Ascending aorta (tissue), 2 donors: ENCODE data around the gene NELFA. TPM values are rescaled to one million over a fixed set of nuclear protein-coding genes. Genes with fewer than 3 reads are reported as not detected.
"Not testable (repeated sequence)": the region's sequence is repeated elsewhere in the genome, so short reads cannot be mapped to it uniquely, and the experiment has no call there.

Source experiments
- DNase-seq, 2 donors: peaks; one replicate each; pipeline ENCODE4 v3.0.0-alpha.2; 2019; ENCODE audit warnings: low spot score in 2 of 2
- H3K27ac ChIP-seq, 2 donors: fragments of 200-600 bp; sonication (generic); one replicate each; pipeline ENCODE4 v1.5.1; 2016 to 2017; ENCODE audit warnings: mild to moderate bottlenecking in 1 of 2
- H3K27me3 ChIP-seq: fragments of 200-600 bp; sonication (generic); one replicate; pipeline ENCODE4 v1.5.1; 2017
- H3K36me3 ChIP-seq, 2 donors: fragments of 200-600 bp; sonication (generic); one replicate each; pipeline ENCODE4 v1.5.1; 2016
- H3K4me1 ChIP-seq, 2 donors: fragments of 200-600 bp; sonication (generic); one replicate each; pipeline ENCODE4 v1.5.1; 2016 to 2017; ENCODE audit warnings: mild to moderate bottlenecking in 1 of 2
- H3K4me3 ChIP-seq, 2 donors: fragments of 200-600 bp; sonication (generic); one replicate each; pipeline ENCODE4 v1.5.1; 2016 to 2017; ENCODE audit warnings: mild to moderate bottlenecking in 1 of 2
- H3K9me3 ChIP-seq, 2 donors: fragments of 200-600 bp; sonication (generic); one replicate each; pipeline ENCODE4 v1.5.1; 2016
- CTCF ChIP-seq, 3 experiments: fragments of 200-600 bp in 2 of 3; fragments of 450-650 bp in 1 of 3; sonication (generic) in 2 of 3; IDR thresholded peaks; one replicate each; pipeline ENCODE4 v1.5.1; 2016 to 2019; ENCODE audit warnings: antibody characterized with exemption in 3 of 3, mild to moderate bottlenecking in 1 of 3, moderate library complexity in 1 of 3
- intact Hi-C: fragments of 100-400 bp; cut with DNase I; formaldehyde crosslinking; loops from one replicate; pipeline ENCODE4 v1.15.1; 2023
- total RNA-seq: library from RNA; depleted of rRNA; stranded (reverse); fragments of >200 nt; gene quantifications from one replicate; pipeline ENCODE4 v1.1.0, GENCODE V29; 2016

NELFA gene
- total RNA-seq, 1 donor from 2014 or later: 11.9 TPM

DNA sequence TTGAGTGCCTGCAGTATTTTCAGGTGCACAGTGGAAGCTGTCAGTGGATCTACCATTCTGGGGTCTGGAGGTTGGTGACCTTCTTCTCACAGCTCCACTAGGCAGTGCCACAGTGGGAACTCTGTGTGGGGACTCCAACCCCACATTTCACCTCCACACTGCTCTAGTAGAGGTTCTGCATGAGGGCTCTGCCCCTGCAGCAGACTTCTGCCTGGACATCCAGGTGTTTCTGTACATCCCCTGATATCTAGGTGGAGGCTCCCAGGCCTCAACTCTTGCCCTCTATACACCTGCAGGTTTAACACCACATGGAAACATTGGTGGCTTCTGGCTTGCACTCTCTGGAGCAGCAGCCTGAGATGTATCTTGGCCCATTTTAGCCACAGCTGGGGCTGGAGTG is 17.0 kb upstream of the NELFA start:
- Histone ChIP-seq H3K27me3 (no peaks in the 10 kb centered on the region), H3K27ac (no peak overlapping the region), H3K4me1 (no peaks in the 10 kb centered on the region), H3K36me3 (no peaks in the 10 kb centered on the region), H3K9me3 (no peaks in the 10 kb centered on the region), H3K4me3 (no peak overlapping the region)
- intact Hi-C loops: no loop called here
- no peak for TF ChIP-seq CTCF (IDR thresholded peaks at IDR 0.05)
- no peak for DNase-seq

DNA sequence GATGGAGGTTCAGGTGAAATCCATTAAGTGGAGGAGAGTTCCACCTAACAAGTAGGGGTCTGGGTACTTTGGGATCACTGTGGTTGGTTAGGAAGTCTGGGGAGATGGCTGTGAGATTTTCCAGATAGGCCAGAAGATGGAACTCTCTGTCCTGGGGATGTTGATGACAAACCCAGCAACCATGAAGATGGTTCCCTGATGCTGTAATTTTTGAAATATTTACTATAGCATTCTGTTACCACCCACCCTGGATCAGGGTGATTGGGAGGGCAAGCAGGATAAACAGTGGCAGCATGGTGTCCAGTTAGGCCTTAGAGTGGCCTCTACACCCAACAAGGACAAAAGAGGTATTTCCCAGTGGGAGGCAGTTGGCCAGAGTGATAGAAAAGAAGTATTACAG is 15.9 kb upstream of the NELFA start:
- intact Hi-C loops: no loop called here
- Histone ChIP-seq H3K27ac (no peak overlapping the region), H3K36me3 (no peaks in the 10 kb centered on the region), H3K9me3 (no peaks in the 10 kb centered on the region), H3K4me1 (no peaks in the 10 kb centered on the region), H3K27me3 (no peaks in the 10 kb centered on the region), H3K4me3 (no peak overlapping the region)
- DNase-seq: no peak
- TF ChIP-seq CTCF (IDR thresholded peaks at IDR 0.05): no peak

GRCh38 chr4:2021358-2022018 is 12.7 kb upstream of the NELFA start:
- intact Hi-C loops, H3K27ac ChIP-seq, H3K4me3 ChIP-seq, H3K36me3 ChIP-seq, H3K27me3 ChIP-seq, H3K9me3 ChIP-seq, H3K4me1 ChIP-seq, DNase-seq: not testable (repeated sequence)

- no peak overlapping the region for H3K4me3 ChIP-seq
- H3K4me1 ChIP-seq: no peaks in the 10 kb centered on the region
- DNase-seq: no peak
- H3K36me3 ChIP-seq: no peaks in the 10 kb centered on the region
- no peak for TF ChIP-seq CTCF (IDR thresholded peaks at IDR 0.05)
- H3K27me3 ChIP-seq: no peaks in the 10 kb centered on the region
- H3K9me3 ChIP-seq: no peaks in the 10 kb centered on the region
- intact Hi-C loops: no loop called here
- H3K27ac ChIP-seq: no peak overlapping the region
These were observed 6.2 kb upstream of the NELFA start for GRCh38 chr4:2015008-2015407.

GRCh38 chr4:2011583-2011982 is 2.8 kb upstream of the NELFA start:
- H3K4me3 ChIP-seq: no peak overlapping the region
- TF ChIP-seq CTCF (IDR thresholded peaks at IDR 0.05): no peak
- no peaks in the 10 kb centered on the region for H3K9me3 ChIP-seq
- peaks cover 0 to 2% of the 10 kb centered on the region in 2 donors for H3K4me1 ChIP-seq
- intact Hi-C loops: no loop called here
- no peak overlapping the region for H3K27ac ChIP-seq
- no peaks in the 10 kb centered on the region for H3K27me3 ChIP-seq
- H3K36me3 ChIP-seq: no peaks in the 10 kb centered on the region
- DNase-seq: no peak

DNA sequence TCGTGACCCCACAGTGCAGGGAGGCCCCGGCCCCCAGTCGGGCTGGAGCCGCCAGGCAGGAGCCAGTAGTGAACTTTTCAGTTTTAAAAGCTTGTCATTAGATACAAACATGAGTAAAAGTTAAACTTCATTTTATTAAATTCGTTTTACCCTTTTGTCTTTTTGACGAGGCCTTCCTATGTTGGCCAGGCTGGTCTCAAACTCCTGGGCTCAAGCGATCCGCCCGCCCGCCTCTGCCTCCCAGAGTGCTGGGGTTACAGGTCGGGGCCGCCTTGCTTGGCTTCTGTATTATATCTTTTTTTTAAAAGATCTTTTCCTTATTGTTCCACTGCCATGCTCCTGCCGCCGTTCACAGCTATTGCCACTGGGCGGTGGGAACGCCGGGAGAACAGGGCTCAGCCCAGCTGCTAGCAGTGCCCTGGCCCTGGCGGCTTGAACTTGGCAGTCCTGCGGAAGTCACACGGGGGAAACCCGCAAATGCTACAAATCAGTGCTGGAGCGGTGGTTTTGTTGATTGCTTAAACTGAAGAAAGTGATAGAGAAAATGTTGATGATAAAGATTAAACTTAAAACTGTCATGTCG is 968 bp upstream of the NELFA start:
- intact Hi-C loops: loop anchor here (1.0 to 5.0 kb wide), 8 partner anchors 139 to 1302 kb away; partner anchors contain the start of genes CFAP99, FAM193A, MXD4 and PCGF3
- no peaks in the 10 kb centered on the region for H3K9me3 ChIP-seq
- no peaks in the 10 kb centered on the region for H3K27me3 ChIP-seq
- peak overlapping the region; percentile 84 to 98 for H3K4me3 ChIP-seq
- peaks cover 0 to 2% of the 10 kb centered on the region in 2 donors for H3K4me1 ChIP-seq
- H3K36me3 ChIP-seq: no peaks in the 10 kb centered on the region
- peak in 1 of 2 donors; percentile 79 for DNase-seq
- H3K27ac ChIP-seq: peak overlapping the region; percentile 96 to 98
- no peak for TF ChIP-seq CTCF (IDR thresholded peaks at IDR 0.05)
